ENCODE measurements around the gene DOCK4.

DNA sequence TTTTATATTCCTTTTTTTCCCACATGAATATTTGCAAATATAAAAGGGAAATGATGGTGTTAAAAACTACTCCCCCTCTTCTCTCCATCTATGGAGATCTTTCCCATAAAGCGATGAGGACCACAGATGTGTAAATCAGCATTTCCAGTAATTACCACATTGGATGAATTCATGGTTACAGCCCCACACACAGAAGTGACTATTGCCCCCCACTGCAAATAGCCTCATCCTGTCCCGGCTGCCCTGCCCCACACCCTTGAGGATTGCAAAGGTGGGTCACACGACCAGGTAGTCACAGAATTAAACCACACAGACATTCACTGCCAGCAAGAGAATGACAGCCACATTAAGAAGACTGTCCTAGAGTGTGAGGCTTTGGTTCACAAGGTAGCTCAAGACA is 145.1 kb downstream of the DOCK4 start:
- TF ChIP-seq, protein P1, sequence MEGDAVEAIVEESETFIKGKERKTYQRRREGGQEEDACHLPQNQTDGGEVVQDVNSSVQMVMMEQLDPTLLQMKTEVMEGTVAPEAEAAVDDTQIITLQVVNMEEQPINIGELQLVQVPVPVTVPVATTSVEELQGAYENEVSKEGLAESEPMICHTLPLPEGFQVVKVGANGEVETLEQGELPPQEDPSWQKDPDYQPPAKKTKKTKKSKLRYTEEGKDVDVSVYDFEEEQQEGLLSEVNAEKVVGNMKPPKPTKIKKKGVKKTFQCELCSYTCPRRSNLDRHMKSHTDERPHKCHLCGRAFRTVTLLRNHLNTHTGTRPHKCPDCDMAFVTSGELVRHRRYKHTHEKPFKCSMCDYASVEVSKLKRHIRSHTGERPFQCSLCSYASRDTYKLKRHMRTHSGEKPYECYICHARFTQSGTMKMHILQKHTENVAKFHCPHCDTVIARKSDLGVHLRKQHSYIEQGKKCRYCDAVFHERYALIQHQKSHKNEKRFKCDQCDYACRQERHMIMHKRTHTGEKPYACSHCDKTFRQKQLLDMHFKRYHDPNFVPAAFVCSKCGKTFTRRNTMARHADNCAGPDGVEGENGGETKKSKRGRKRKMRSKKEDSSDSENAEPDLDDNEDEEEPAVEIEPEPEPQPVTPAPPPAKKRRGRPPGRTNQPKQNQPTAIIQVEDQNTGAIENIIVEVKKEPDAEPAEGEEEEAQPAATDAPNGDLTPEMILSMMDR (conservative IDR thresholded peaks at IDR 0.05; ENCODE audit: low read length) = no peak
- TF ChIP-seq EZH2phosphoT487 (IDR thresholded peaks at IDR 0.05; ENCODE audit: borderline replicate concordance) = no peak
